Panc1 (cell line): Measurements from ENCODE around the gene LAMB1. TPM values are rescaled to one million over a fixed set of nuclear protein-coding genes. Genes with fewer than 3 reads are reported as not detected.

Experiments
- ATAC-seq: fragments of 200-7000 bp; cut with Tn5 transposase; 2 replicates; pipeline ENCODE4 v1.9.1; 2020; ENCODE audit warnings: mild to moderate bottlenecking, moderate library complexity
- BruUV-seq: library from RNA; stranded (reverse); fragments of 400-500 nt; replicated peaks from 2 replicates; lab custom pipeline; 2021; lab: Mats Ljungman, UMichigan
- CTCF ChIA-PET: fragments of 300-600 bp; sonication (Branson Sonifier 250); formaldehyde crosslinking; loops from one replicate; lab custom pipeline; 2022; ENCODE audit warnings: antibody characterized with exemption; lab: Charles Lee
- POLR2A ChIA-PET: fragments of 300-600 bp; sonication (Branson Sonifier 250); formaldehyde crosslinking; loops from one replicate; lab custom pipeline; 2022; ENCODE audit warnings: antibody characterized with exemption; lab: Charles Lee
- DNase-seq: peaks from one replicate; pipeline ENCODE4 v3.0.0-alpha.2; 2010; ENCODE audit warnings: low read depth, low spot score
- H3K27ac ChIP-seq: 2 replicates; pipeline ENCODE4 v1.5.1; 2011; ENCODE audit warnings: mild to moderate bottlenecking, low read length, inconsistent platforms
- H3K27me3 ChIP-seq: fragments of 200-500 bp; sonication (Bioruptor generic); 2 replicates; pipeline ENCODE4 v1.6.0; 2014; ENCODE audit warnings: low read length, inconsistent platforms; ENCODE audit not compliant: control insufficient read depth, insufficient read depth
- H3K36me3 ChIP-seq: fragments of 200-500 bp; sonication (Bioruptor generic); 2 replicates; pipeline ENCODE4 v1.5.1; 2014; ENCODE audit warnings: inconsistent platforms, mild to moderate bottlenecking, low read length, moderate library complexity; ENCODE audit not compliant: control insufficient read depth, insufficient read depth
- H3K4me1 ChIP-seq: 2 replicates; pipeline ENCODE4 v1.5.1; 2011; ENCODE audit warnings: inconsistent platforms, mild to moderate bottlenecking, low read length, moderate library complexity; ENCODE audit not compliant: control insufficient read depth, insufficient read depth
- H3K4me3 ChIP-seq, 2 experiments: 2 replicates each; pipeline ENCODE4 v1.5.1; 2011 to 2012; ENCODE audit warnings: low read depth in 2 of 2, low read length in 2 of 2, mild to moderate bottlenecking in 2 of 2, inconsistent platforms in 1 of 2, moderate library complexity in 1 of 2
- H3K9me3 ChIP-seq: fragments of 200-500 bp; sonication (Bioruptor generic); 2 replicates; pipeline ENCODE4 v1.5.1; 2014; ENCODE audit warnings: low read depth, mild to moderate bottlenecking, inconsistent platforms, low read length, moderate library complexity; ENCODE audit not compliant: control insufficient read depth, insufficient read depth
- POLR2AphosphoS5 ChIP-seq: IDR thresholded peaks from 2 replicates; pipeline ENCODE4 v1.6.1; 2012; ENCODE audit warnings: mild to moderate bottlenecking, low read depth, low read length, moderate library complexity
- SIN3A ChIP-seq: IDR thresholded peaks from 2 replicates; pipeline ENCODE4 v1.6.1; 2012; ENCODE audit warnings: low read depth, mild to moderate bottlenecking, low read length, moderate library complexity, borderline replicate concordance; ENCODE audit not compliant: insufficient read depth
- TCF7L2 ChIP-seq: IDR thresholded peaks from 2 replicates; pipeline ENCODE4 v1.6.1; 2011; ENCODE audit warnings: mild to moderate bottlenecking, low read depth, low read length, inconsistent platforms
- in situ Hi-C: cut with HindIII; loops from 2 replicates; pipeline ENCODE4 v1.10.0; 2016; ENCODE audit warnings: low sequenced_read_pairs, low pct_unique_long_range_greater_than_20kb
- intact Hi-C: fragments of 100-400 bp; cut with micrococcal nuclease; formaldehyde crosslinking; loops from one replicate; pipeline ENCODE4 v1.10.0; 2022; ENCODE audit not compliant: unreplicated experiment
- total RNA-seq: library from RNA; stranded (reverse); gene quantifications from one replicate; pipeline ENCODE4 v1.2.1, GENCODE V29; 2021; ENCODE audit not compliant: unreplicated experiment
- TF ChIP-seq, protein P1 (sequence below), 2 experiments: IDR thresholded peaks; 2 replicates each; pipeline ENCODE4 v1.6.1; 2011 to 2012; ENCODE audit warnings: low read depth in 2 of 2, control low read depth in 1 of 2, low read length in 1 of 2, mild to moderate bottlenecking in 1 of 2, moderate library complexity in 1 of 2; ENCODE audit not compliant: insufficient read depth in 1 of 2
- TF ChIP-seq, protein P2 (sequence below): fragments of 450-650 bp; IDR thresholded peaks from 2 replicates; pipeline ENCODE4 v1.5.1; 2017; ENCODE audit warnings: mild to moderate bottlenecking

LAMB1 gene
- total RNA-seq, 1 experiment from 2014 or later, result 204 TPM

DNA sequence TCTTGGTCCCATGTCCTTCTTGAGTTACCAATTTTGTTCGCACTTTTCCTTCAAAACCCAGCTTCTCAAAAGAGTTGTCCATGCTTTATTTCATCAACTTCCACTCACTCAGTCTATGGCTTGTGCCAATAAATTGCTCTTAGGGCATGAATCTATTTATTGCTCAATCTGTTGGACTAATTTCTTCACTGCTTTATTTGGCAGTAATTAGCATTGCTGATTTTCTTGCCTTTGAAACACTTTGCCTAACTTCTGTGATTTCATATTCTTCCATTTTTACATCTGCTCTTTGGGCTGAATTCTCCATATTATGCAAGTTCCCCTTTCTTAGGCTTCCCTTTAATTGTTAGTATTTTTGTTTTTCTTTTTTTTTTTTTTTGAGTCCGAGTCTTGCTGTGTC lies 95.2 kb downstream of the LAMB1 start:
- no peaks in the 10 kb centered on the region for H3K27me3 ChIP-seq
- peaks cover 55% of the 10 kb centered on the region for H3K36me3 ChIP-seq
- no peak for ATAC-seq
- in situ Hi-C loops, result no loop called here
- H3K9me3 ChIP-seq, result no peaks in the 10 kb centered on the region
- H3K4me3 ChIP-seq, result no peak overlapping the region
- no peak for DNase-seq
- no peaks in the 10 kb centered on the region for H3K4me1 ChIP-seq
- POLR2A ChIA-PET, result no interaction called here
- TF ChIP-seq TCF7L2, result no peak
- TF ChIP-seq SIN3A, result no peak
- TF ChIP-seq POLR2AphosphoS5, result no peak
- TF ChIP-seq, protein P1, sequence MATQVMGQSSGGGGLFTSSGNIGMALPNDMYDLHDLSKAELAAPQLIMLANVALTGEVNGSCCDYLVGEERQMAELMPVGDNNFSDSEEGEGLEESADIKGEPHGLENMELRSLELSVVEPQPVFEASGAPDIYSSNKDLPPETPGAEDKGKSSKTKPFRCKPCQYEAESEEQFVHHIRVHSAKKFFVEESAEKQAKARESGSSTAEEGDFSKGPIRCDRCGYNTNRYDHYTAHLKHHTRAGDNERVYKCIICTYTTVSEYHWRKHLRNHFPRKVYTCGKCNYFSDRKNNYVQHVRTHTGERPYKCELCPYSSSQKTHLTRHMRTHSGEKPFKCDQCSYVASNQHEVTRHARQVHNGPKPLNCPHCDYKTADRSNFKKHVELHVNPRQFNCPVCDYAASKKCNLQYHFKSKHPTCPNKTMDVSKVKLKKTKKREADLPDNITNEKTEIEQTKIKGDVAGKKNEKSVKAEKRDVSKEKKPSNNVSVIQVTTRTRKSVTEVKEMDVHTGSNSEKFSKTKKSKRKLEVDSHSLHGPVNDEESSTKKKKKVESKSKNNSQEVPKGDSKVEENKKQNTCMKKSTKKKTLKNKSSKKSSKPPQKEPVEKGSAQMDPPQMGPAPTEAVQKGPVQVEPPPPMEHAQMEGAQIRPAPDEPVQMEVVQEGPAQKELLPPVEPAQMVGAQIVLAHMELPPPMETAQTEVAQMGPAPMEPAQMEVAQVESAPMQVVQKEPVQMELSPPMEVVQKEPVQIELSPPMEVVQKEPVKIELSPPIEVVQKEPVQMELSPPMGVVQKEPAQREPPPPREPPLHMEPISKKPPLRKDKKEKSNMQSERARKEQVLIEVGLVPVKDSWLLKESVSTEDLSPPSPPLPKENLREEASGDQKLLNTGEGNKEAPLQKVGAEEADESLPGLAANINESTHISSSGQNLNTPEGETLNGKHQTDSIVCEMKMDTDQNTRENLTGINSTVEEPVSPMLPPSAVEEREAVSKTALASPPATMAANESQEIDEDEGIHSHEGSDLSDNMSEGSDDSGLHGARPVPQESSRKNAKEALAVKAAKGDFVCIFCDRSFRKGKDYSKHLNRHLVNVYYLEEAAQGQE (IDR thresholded peaks at IDR 0.05; ENCODE audit: insufficient read depth in 1 of 2, low read depth in 2 of 2, low read length in 1 of 2), result no peak
- TF ChIP-seq, protein P2, sequence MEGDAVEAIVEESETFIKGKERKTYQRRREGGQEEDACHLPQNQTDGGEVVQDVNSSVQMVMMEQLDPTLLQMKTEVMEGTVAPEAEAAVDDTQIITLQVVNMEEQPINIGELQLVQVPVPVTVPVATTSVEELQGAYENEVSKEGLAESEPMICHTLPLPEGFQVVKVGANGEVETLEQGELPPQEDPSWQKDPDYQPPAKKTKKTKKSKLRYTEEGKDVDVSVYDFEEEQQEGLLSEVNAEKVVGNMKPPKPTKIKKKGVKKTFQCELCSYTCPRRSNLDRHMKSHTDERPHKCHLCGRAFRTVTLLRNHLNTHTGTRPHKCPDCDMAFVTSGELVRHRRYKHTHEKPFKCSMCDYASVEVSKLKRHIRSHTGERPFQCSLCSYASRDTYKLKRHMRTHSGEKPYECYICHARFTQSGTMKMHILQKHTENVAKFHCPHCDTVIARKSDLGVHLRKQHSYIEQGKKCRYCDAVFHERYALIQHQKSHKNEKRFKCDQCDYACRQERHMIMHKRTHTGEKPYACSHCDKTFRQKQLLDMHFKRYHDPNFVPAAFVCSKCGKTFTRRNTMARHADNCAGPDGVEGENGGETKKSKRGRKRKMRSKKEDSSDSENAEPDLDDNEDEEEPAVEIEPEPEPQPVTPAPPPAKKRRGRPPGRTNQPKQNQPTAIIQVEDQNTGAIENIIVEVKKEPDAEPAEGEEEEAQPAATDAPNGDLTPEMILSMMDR, result no peak
- H3K27ac ChIP-seq, result no peak overlapping the region
- intact Hi-C loops, result no loop called here
- no TSS peak for BruUV-seq
- CTCF ChIA-PET, result no interaction called here

DNA sequence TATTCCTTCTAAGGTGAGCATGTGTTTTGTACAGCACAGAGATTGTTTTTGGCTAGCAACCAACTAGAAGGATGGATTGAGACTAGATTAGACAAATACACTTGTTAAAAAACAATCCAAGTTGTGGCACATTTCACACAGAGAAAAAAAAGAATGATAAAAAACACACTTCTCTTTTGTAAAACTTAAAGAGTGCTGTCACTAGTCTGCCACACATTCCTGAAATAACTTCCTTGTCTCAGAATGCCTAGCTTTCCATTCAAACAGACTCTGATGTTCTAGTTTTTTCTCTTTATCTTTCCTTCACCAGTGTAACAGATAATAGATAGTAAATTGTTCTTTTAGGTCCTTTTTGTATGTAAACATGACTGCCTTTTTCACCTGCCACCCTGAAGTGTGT lies 100.6 kb downstream of the LAMB1 start:
- no peaks in the 10 kb centered on the region for H3K27me3 ChIP-seq
- in situ Hi-C loops, result no loop called here
- no peak overlapping the region; the same call in 1 of the 2 replicates for H3K27ac ChIP-seq
- no peak overlapping the region for H3K4me3 ChIP-seq
- BruUV-seq, result no TSS peak
- intact Hi-C loops, result no loop called here
- CTCF ChIA-PET, result no interaction called here
- TF ChIP-seq SIN3A, result no peak
- ATAC-seq, result no peak
- no peaks in the 10 kb centered on the region; the same call in 1 of the 2 replicates for H3K4me1 ChIP-seq
- POLR2A ChIA-PET, result no interaction called here
- H3K9me3 ChIP-seq, result no peaks in the 10 kb centered on the region
- no peak for DNase-seq
- peaks cover 50% of the 10 kb centered on the region for H3K36me3 ChIP-seq

DNA sequence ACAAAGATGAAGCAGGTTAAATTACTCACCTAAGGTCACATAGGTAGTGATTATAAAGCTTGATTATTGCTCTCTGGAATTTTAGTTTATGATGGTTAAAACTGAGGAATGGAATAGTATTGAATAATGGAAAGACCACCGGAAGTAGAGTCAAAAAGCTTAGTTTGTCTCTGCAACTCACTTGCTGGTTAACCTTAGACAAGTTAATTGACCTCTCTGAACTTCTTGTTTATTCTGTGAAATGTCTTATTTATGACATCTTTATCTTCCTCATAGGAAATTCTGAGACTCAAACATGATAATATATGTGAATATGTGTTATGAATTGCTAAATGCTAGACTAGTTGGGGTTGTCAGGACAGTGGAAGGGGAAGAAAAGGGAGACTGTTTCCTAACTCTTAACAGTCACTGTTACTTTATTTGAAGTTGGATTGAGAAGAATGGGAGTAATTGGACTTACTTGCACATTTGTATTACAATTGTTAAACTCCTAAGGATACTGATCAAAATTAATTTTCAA lies 102.4 kb downstream of the LAMB1 start:
- ChIA-PET POLR2A (no interaction called here), CTCF (no interaction called here)
- intact Hi-C loops, result no loop called here
- no peaks in the 10 kb centered on the region for H3K9me3 ChIP-seq
- ATAC-seq, result no peak
- no peaks in the 10 kb centered on the region; the same call in 1 of the 2 replicates for H3K4me1 ChIP-seq
- in situ Hi-C loops, result no loop called here
- BruUV-seq, result no TSS peak
- DNase-seq, result no peak
- peaks cover 37% of the 10 kb centered on the region for H3K36me3 ChIP-seq
- no peaks in the 10 kb centered on the region for H3K27me3 ChIP-seq
- no peak overlapping the region for H3K27ac ChIP-seq
- H3K4me3 ChIP-seq, result no peak overlapping the region
- TF ChIP-seq, protein P1 (IDR thresholded peaks at IDR 0.05; ENCODE audit: insufficient read depth in 1 of 2, low read depth in 2 of 2, low read length in 1 of 2), result no peak
